HG03060 (cell line): ENCODE measurements around the gene RIMBP2.
"Not testable (repeated sequence)": the region's sequence is repeated elsewhere in the genome, so short reads cannot be mapped to it uniquely, and the experiment has no call there.

ENCODE experiments used
- ATAC-seq: cut with Tn5 transposase; IDR thresholded peaks from one replicate; pipeline ENCODE4 v1.9.1; 2021; ENCODE audit warnings: low read depth, moderate number of reproducible peaks; ENCODE audit not compliant: unreplicated experiment

RIMBP2 gene

GRCh38 chr12:130664252-130664651 lies 51.8 kb downstream of the RIMBP2 start:
- no peak for ATAC-seq

GRCh38 chr12:130663514-130663913 lies 52.6 kb downstream of the RIMBP2 start:
- no peak for ATAC-seq

- ATAC-seq, result no peak
These were observed 54.4 kb downstream of the RIMBP2 start for GRCh38 chr12:130661486-130662255.

- ATAC-seq, result no peak
These were observed 55.0 kb downstream of the RIMBP2 start for GRCh38 chr12:130661059-130661458.

GRCh38 chr12:130658145-130658911 lies 57.8 kb downstream of the RIMBP2 start:
- ATAC-seq, result no peak

- no peak for ATAC-seq
These were observed 59.7 kb downstream of the RIMBP2 start for GRCh38 chr12:130656411-130656810.

GRCh38 chr12:130655881-130656280 lies 60.2 kb downstream of the RIMBP2 start:
- ATAC-seq, result no peak

- ATAC-seq, result no peak
These were observed 61.1 kb downstream of the RIMBP2 start for GRCh38 chr12:130655010-130655409.

- ATAC-seq, result no peak
These were observed 64.7 kb downstream of the RIMBP2 start for GRCh38 chr12:130651188-130651959.

GRCh38 chr12:130650131-130650530 lies 66.0 kb downstream of the RIMBP2 start:
- no peak for ATAC-seq

GRCh38 chr12:130649101-130650045 lies 66.7 kb downstream of the RIMBP2 start:
- ATAC-seq, result no peak

GRCh38 chr12:130647814-130648213 lies 68.3 kb downstream of the RIMBP2 start:
- ATAC-seq, result no peak

- ATAC-seq, result no peak
These were observed 69.3 kb downstream of the RIMBP2 start for GRCh38 chr12:130646716-130647370.

GRCh38 chr12:130646191-130646590 lies 69.9 kb downstream of the RIMBP2 start:
- ATAC-seq, result not testable (repeated sequence)

- ATAC-seq, result no peak
These were observed 70.3 kb downstream of the RIMBP2 start for GRCh38 chr12:130645751-130646150.

GRCh38 chr12:130644566-130644965 lies 71.5 kb downstream of the RIMBP2 start:
- no peak for ATAC-seq

- ATAC-seq, result no peak
These were observed 72.0 kb downstream of the RIMBP2 start for GRCh38 chr12:130644146-130644545.

- ATAC-seq, result no peak
These were observed 73.2 kb downstream of the RIMBP2 start for GRCh38 chr12:130642856-130643255.

GRCh38 chr12:130641533-130642184 lies 74.4 kb downstream of the RIMBP2 start:
- ATAC-seq, result no peak
